ENCODE measurements around the gene SPRYD3. TPM values are rescaled to one million over a fixed set of nuclear protein-coding genes. Genes with fewer than 3 reads are reported as not detected.

The SPRYD3 gene
- total RNA-seq, 1 donor from 2014 or later = 32.3 TPM

GRCh38 chr12:53057816-53058500 is 21.2 kb downstream of the SPRYD3 start:
- no peak for DNase-seq (ENCODE audit: low read depth)
- no peaks in the 10 kb centered on the region for H3K36me3 ChIP-seq (ENCODE audit: control insufficient read depth, insufficient read depth, low read length)
- no peaks in the 10 kb centered on the region for H3K27me3 ChIP-seq (ENCODE audit: control insufficient read depth, insufficient read depth, low read length)
- no peak overlapping the region for H3K4me3 ChIP-seq (ENCODE audit: low read depth, low read length)
- TF ChIP-seq, protein P1, sequence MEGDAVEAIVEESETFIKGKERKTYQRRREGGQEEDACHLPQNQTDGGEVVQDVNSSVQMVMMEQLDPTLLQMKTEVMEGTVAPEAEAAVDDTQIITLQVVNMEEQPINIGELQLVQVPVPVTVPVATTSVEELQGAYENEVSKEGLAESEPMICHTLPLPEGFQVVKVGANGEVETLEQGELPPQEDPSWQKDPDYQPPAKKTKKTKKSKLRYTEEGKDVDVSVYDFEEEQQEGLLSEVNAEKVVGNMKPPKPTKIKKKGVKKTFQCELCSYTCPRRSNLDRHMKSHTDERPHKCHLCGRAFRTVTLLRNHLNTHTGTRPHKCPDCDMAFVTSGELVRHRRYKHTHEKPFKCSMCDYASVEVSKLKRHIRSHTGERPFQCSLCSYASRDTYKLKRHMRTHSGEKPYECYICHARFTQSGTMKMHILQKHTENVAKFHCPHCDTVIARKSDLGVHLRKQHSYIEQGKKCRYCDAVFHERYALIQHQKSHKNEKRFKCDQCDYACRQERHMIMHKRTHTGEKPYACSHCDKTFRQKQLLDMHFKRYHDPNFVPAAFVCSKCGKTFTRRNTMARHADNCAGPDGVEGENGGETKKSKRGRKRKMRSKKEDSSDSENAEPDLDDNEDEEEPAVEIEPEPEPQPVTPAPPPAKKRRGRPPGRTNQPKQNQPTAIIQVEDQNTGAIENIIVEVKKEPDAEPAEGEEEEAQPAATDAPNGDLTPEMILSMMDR (IDR thresholded peaks at IDR 0.05; ENCODE audit: insufficient read depth, low read length, poor library complexity, severe bottlenecking) = no peak

- no peak overlapping the region for H3K4me3 ChIP-seq (ENCODE audit: low read depth, low read length)
- H3K36me3 ChIP-seq (ENCODE audit: control insufficient read depth, insufficient read depth, low read length) = no peaks in the 10 kb centered on the region
- TF ChIP-seq, protein P1 (IDR thresholded peaks at IDR 0.05; ENCODE audit: insufficient read depth, low read length, poor library complexity, severe bottlenecking) = no peak
- H3K27me3 ChIP-seq (ENCODE audit: control insufficient read depth, insufficient read depth, low read length) = no peaks in the 10 kb centered on the region
- no peak for DNase-seq (ENCODE audit: low read depth)
Observed at GRCh38 chr12:53056901-53057300, 22.3 kb downstream of the SPRYD3 start.

GRCh38 chr12:53056296-53056695 is 22.9 kb downstream of the SPRYD3 start:
- Histone ChIP-seq H3K36me3 (ENCODE audit: control insufficient read depth, insufficient read depth, low read length) (no peaks in the 10 kb centered on the region), H3K4me3 (ENCODE audit: low read depth, low read length) (no peak overlapping the region), H3K27me3 (ENCODE audit: control insufficient read depth, insufficient read depth, low read length) (no peaks in the 10 kb centered on the region)
- TF ChIP-seq, protein P1 (IDR thresholded peaks at IDR 0.05; ENCODE audit: insufficient read depth, low read length, poor library complexity, severe bottlenecking) = no peak
- DNase-seq (ENCODE audit: low read depth) = no peak

GRCh38 chr12:53055471-53056266 is 23.5 kb downstream of the SPRYD3 start:
- H3K36me3 ChIP-seq (ENCODE audit: control insufficient read depth, insufficient read depth, low read length) = no peaks in the 10 kb centered on the region
- TF ChIP-seq, protein P1 (IDR thresholded peaks at IDR 0.05; ENCODE audit: insufficient read depth, low read length, poor library complexity, severe bottlenecking) = no peak
- no peaks in the 10 kb centered on the region for H3K27me3 ChIP-seq (ENCODE audit: control insufficient read depth, insufficient read depth, low read length)
- no peak for DNase-seq (ENCODE audit: low read depth)
- H3K4me3 ChIP-seq (ENCODE audit: low read depth, low read length) = no peak overlapping the region

DNA sequence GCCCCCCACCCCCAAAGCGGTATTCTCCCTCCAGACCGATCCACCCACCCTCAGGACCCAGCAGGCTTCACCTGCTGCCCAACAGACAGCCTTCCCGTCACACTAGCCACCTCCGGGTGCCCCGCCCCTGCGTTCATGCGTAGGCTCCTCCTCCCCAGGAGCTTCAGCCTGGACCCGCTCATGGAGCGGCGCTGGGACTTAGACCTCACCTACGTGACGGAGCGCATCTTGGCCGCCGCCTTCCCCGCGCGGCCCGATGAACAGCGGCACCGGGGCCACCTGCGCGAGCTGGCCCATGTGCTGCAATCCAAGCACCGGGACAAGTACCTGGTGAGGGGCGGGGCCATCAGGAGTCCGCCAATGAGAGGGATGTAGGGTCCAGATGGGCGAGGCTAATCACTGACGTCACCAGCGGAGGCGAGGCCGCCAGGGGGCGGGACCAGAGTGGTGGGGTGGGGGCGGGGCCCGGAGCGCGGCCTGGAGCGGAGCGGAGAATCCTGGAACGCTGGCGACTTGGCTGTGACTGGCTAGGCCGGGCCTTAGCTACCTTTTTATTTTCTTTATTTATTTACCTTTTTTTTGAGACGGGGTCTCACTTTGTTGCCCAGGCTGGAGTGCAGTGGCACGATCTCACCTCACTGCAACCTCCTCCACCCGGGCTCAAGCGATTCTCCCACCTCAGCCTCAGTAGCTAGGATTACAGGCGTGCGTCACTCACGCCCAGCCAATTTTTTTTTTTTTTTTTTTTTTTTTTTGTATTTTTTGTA is 24.9 kb downstream of the SPRYD3 start:
- TF ChIP-seq, protein P1 (IDR thresholded peaks at IDR 0.05; ENCODE audit: insufficient read depth, low read length, poor library complexity, severe bottlenecking) = no peak
- H3K27me3 ChIP-seq (ENCODE audit: control insufficient read depth, insufficient read depth, low read length) = no peaks in the 10 kb centered on the region

More for the DNA sequence above, 24.9 kb downstream of the SPRYD3 start:
- Histone ChIP-seq H3K36me3 (ENCODE audit: control insufficient read depth, insufficient read depth, low read length) (no peaks in the 10 kb centered on the region), H3K4me3 (ENCODE audit: low read depth, low read length) (peak overlapping the region; percentile 50)
- peak; percentile 67 for DNase-seq (ENCODE audit: low read depth)

Data from kidney epithelial cell (primary cell).